HepG2 (cell line): Measurements from ENCODE around the gene CBX6. TPM values are rescaled to one million over a fixed set of nuclear protein-coding genes. Genes with fewer than 3 reads are reported as not detected.

Experiments used
- ARID2 ChIP-seq: sonication (generic); formaldehyde crosslinking; IDR thresholded peaks from 2 replicates; pipeline ENCODE4 v1.8.1; 2022; ENCODE audit warnings: mild to moderate bottlenecking, missing genetic modification reagents, borderline replicate concordance
- BHLHE40 ChIP-seq: IDR thresholded peaks from 2 replicates; pipeline ENCODE4 v1.6.1; 2011; ENCODE audit warnings: low read length, improper control_type of control experiment
- HDAC2 ChIP-seq: sonication (generic); formaldehyde crosslinking; IDR thresholded peaks from 2 replicates; pipeline ENCODE4 v1.4.0; 2020; ENCODE audit warnings: missing genetic modification reagents
- HNRNPK ChIP-seq: fragments of 200-400 bp; formaldehyde crosslinking; IDR thresholded peaks from 2 replicates; pipeline ENCODE4 v1.6.1; 2018; ENCODE audit warnings: low read length, low read depth, moderate library complexity, mild to moderate bottlenecking; ENCODE audit not compliant: poor library complexity, severe bottlenecking
- IRF9 ChIP-seq: sonication (generic); formaldehyde crosslinking; IDR thresholded peaks from 2 replicates; pipeline ENCODE4 v1.8.0; 2022; ENCODE audit warnings: missing genetic modification reagents, mild to moderate bottlenecking, borderline replicate concordance
- LRRFIP1 ChIP-seq: sonication (generic); formaldehyde crosslinking; conservative IDR thresholded peaks from 2 replicates; pipeline ENCODE4 v1.4.0; 2020; ENCODE audit warnings: missing genetic modification reagents
- MLLT10 ChIP-seq: sonication (generic); formaldehyde crosslinking; IDR thresholded peaks from 2 replicates; pipeline ENCODE4 v1.4.0; 2020; ENCODE audit warnings: missing genetic modification reagents
- MYC ChIP-seq: sonication (generic); formaldehyde crosslinking; IDR thresholded peaks from 2 replicates; pipeline ENCODE4 v1.9.0; 2021; ENCODE audit warnings: missing genetic modification reagents, borderline replicate concordance
- NRL ChIP-seq: sonication (generic); formaldehyde crosslinking; IDR thresholded peaks from 2 replicates; pipeline ENCODE4 v1.5.0; 2020; ENCODE audit warnings: missing genetic modification reagents, mild to moderate bottlenecking, moderate library complexity, borderline replicate concordance
- PCBP1 ChIP-seq: fragments of 200-400 bp; formaldehyde crosslinking; IDR thresholded peaks from 2 replicates; pipeline ENCODE4 v1.6.1; 2017; ENCODE audit warnings: mild to moderate bottlenecking, low read depth, low read length, borderline replicate concordance
- U2AF2 ChIP-seq: fragments of 200-400 bp; formaldehyde crosslinking; IDR thresholded peaks from 2 replicates; pipeline ENCODE4 v1.6.1; 2017; ENCODE audit warnings: low read depth, mild to moderate bottlenecking, low read length
- ZNF180 ChIP-seq: sonication (generic); formaldehyde crosslinking; IDR thresholded peaks from 2 replicates; pipeline ENCODE4 v1.4.0; 2020; ENCODE audit warnings: low read depth, missing genetic modification reagents, borderline replicate concordance
- ZNF615 ChIP-seq: sonication (generic); formaldehyde crosslinking; IDR thresholded peaks from 2 replicates; pipeline ENCODE4 v1.5.0; 2020; ENCODE audit warnings: mild to moderate bottlenecking, missing genetic modification reagents, borderline replicate concordance
- ZNF7 ChIP-seq: IDR thresholded peaks from 2 replicates; pipeline ENCODE4 v1.6.1; 2016; ENCODE audit warnings: missing biosample characterization, missing genetic modification reagents
- ZNF749 ChIP-seq: sonication (generic); formaldehyde crosslinking; IDR thresholded peaks from 2 replicates; pipeline ENCODE4 v1.8.0; 2022; ENCODE audit warnings: mild to moderate bottlenecking, missing genetic modification reagents, moderate library complexity, borderline replicate concordance
- ZNF841 ChIP-seq: sonication (generic); formaldehyde crosslinking; IDR thresholded peaks from 2 replicates; pipeline ENCODE4 v1.8.1; 2023; ENCODE audit warnings: missing genetic modification reagents, borderline replicate concordance
- ZNF891 ChIP-seq: sonication (generic); formaldehyde crosslinking; IDR thresholded peaks from 2 replicates; pipeline ENCODE4 v1.5.0; 2020; ENCODE audit warnings: mild to moderate bottlenecking, missing genetic modification reagents
- ZSCAN22 ChIP-seq: sonication (generic); formaldehyde crosslinking; IDR thresholded peaks from 2 replicates; pipeline ENCODE4 v1.4.0; 2020; ENCODE audit warnings: mild to moderate bottlenecking, missing genetic modification reagents
- polyA plus RNA-seq, 8 experiments: library from polyadenylated mRNA; depleted of rRNA in 3 of 8; stranded (reverse) in 7 of 8; unstranded in 1 of 8; fragments of >200 nt; fragmentation: Illumina TruSeq in 4 of 8; extraction: Trizol in 4 of 8; gene quantifications; 2 replicates each; pipeline versions ENCODE4 v1.2.1 to v1.2.3, GENCODE V29; 2011 to 2016; ENCODE audit warnings: low read depth in 4 of 8, missing spikeins in 1 of 8, mixed read lengths in 1 of 8; ENCODE audit not compliant: insufficient read depth in 1 of 8
- total RNA-seq, 5 experiments: library from RNA; depleted of rRNA; stranded (reverse); fragments of >200 nt; fragmentation: Illumina TruSeq; extraction: Trizol; gene quantifications; 2 replicates each; pipeline ENCODE4 v1.2.3, GENCODE V29; 2016; ENCODE audit warnings: low read depth in 1 of 5
- TF ChIP-seq, protein P1 (sequence below): sonication (generic); formaldehyde crosslinking; IDR thresholded peaks from 2 replicates; pipeline ENCODE4 v1.5.0; 2020; ENCODE audit warnings: mild to moderate bottlenecking, low read depth, missing genetic modification reagents, borderline replicate concordance
- TF ChIP-seq, protein P2 (sequence below): sonication (generic); formaldehyde crosslinking; IDR thresholded peaks from 2 replicates; pipeline ENCODE4 v1.4.0; 2020; ENCODE audit warnings: missing genetic modification reagents, borderline replicate concordance
- TF ChIP-seq, protein P3 (sequence below): sonication (generic); formaldehyde crosslinking; IDR thresholded peaks from 2 replicates; pipeline ENCODE4 v1.9.0; 2022; ENCODE audit warnings: missing genetic modification reagents, mild to moderate bottlenecking, borderline replicate concordance

Gene CBX6
- total and polyA plus RNA-seq, 2 of the 13 experiments (the other 11 are each of a cell fraction or from before 2014, with no cell fraction given) = 1.7 to 6.5 TPM

DNA sequence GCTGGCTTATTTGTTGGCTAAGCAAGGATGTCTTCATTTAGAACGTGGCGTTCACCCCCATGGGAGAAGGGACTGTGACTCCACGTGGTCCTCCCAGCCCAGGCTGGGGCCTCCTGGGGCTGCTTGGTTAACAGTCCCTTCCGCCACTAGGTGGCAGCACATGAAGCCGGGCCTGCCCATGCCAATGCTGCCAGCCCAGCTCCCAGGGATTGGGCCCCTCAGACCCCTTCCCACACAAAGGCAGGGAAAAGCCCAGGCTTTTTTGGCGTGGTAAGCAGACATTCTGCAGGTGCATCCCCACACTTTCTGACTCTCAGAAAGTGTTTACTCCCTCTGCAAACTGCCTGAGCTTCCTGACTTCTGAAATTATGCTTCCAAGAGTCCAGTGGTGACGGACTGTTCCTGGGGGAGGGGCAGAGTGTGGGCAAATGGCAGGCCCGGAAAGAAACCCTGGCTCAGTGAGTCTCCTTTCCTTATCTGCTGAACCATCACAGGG is 3.1 kb downstream of the CBX6 start (continued):
- TF ChIP-seq, protein P1, sequence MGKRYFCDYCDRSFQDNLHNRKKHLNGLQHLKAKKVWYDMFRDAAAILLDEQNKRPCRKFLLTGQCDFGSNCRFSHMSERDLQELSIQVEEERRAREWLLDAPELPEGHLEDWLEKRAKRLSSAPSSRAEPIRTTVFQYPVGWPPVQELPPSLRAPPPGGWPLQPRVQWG (CRISPR knock-in tag) = no peak
- TF ChIP-seq ZNF841 (CRISPR knock-in tag) = no peak
- no peak for TF ChIP-seq ARID2
- no peak for TF ChIP-seq ZNF7 (CRISPR knock-in tag)
- no peak for TF ChIP-seq ZNF180
- no peak for TF ChIP-seq ZSCAN22 (CRISPR knock-in tag)
- TF ChIP-seq, protein P2, sequence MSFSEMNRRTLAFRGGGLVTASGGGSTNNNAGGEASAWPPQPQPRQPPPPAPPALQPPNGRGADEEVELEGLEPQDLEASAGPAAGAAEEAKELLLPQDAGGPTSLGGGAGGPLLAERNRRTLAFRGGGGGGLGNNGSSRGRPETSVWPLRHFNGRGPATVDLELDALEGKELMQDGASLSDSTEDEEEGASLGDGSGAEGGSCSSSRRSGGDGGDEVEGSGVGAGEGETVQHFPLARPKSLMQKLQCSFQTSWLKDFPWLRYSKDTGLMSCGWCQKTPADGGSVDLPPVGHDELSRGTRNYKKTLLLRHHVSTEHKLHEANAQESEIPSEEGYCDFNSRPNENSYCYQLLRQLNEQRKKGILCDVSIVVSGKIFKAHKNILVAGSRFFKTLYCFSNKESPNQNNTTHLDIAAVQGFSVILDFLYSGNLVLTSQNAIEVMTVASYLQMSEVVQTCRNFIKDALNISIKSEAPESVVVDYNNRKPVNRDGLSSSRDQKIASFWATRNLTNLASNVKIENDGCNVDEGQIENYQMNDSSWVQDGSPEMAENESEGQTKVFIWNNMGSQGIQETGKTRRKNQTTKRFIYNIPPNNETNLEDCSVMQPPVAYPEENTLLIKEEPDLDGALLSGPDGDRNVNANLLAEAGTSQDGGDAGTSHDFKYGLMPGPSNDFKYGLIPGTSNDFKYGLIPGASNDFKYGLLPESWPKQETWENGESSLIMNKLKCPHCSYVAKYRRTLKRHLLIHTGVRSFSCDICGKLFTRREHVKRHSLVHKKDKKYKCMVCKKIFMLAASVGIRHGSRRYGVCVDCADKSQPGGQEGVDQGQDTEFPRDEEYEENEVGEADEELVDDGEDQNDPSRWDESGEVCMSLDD (CRISPR knock-in tag) = no peak
- no peak for TF ChIP-seq ZNF749 (CRISPR knock-in tag)
- TF ChIP-seq NRL (CRISPR knock-in tag) = no peak
- TF ChIP-seq IRF9 (CRISPR knock-in tag) = no peak
- TF ChIP-seq MLLT10 (CRISPR knock-in tag) = no peak
- TF ChIP-seq BHLHE40 = no peak
- no peak for TF ChIP-seq ZNF891 (CRISPR knock-in tag)
- no peak for TF ChIP-seq PCBP1
- TF ChIP-seq, protein P3, sequence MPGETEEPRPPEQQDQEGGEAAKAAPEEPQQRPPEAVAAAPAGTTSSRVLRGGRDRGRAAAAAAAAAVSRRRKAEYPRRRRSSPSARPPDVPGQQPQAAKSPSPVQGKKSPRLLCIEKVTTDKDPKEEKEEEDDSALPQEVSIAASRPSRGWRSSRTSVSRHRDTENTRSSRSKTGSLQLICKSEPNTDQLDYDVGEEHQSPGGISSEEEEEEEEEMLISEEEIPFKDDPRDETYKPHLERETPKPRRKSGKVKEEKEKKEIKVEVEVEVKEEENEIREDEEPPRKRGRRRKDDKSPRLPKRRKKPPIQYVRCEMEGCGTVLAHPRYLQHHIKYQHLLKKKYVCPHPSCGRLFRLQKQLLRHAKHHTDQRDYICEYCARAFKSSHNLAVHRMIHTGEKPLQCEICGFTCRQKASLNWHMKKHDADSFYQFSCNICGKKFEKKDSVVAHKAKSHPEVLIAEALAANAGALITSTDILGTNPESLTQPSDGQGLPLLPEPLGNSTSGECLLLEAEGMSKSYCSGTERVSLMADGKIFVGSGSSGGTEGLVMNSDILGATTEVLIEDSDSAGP (CRISPR knock-in tag) = 0 out of 2 replicates have a peak, but pooled peaks have one; percentile 38
- TF ChIP-seq U2AF2 = no peak
- TF ChIP-seq LRRFIP1 = no peak
- TF ChIP-seq MYC (CRISPR knock-in tag) = peak; percentile 83
- TF ChIP-seq ZNF615 (CRISPR knock-in tag) = no peak
- peak; percentile 21; the same call in 1 of the 2 replicates for TF ChIP-seq HDAC2 (CRISPR knock-in tag)
- TF ChIP-seq HNRNPK = no peak
